ENCODE measurements around the gene FZD1.

Gene FZD1

GRCh38 chr7:91263384-91264045, 718 bp upstream of the FZD1 start:
- H3K36me3 ChIP-seq (ENCODE audit: low read length): no peaks in the 10 kb centered on the region
- H3K4me3 ChIP-seq (ENCODE audit: insufficient read depth, low read length, poor library complexity, severe bottlenecking): peak overlapping the region; percentile 79
- H3K27me3 ChIP-seq (ENCODE audit: low read length): no peaks in the 10 kb centered on the region
- H3F3A ChIP-seq (ENCODE audit: insufficient read depth): no peaks in the 10 kb centered on the region
- TF ChIP-seq EZH2phosphoT487 (conservative IDR thresholded peaks at IDR 0.05; ENCODE audit: low read length): no peak
- no peak for TF ChIP-seq CTCF (IDR thresholded peaks at IDR 0.05; ENCODE audit: insufficient read depth, low read length, poor library complexity, severe bottlenecking)
- H4K20me1 ChIP-seq (ENCODE audit: low read depth, low read length): no peaks in the 10 kb centered on the region
- peak overlapping the region; percentile 60 for H3K4me2 ChIP-seq (ENCODE audit: low read depth, low read length, poor library complexity, severe bottlenecking)
- H3K79me2 ChIP-seq (ENCODE audit: insufficient read depth, low read length): no peaks in the 10 kb centered on the region
- H3K9ac ChIP-seq (ENCODE audit: low read length): peak overlapping the region; percentile 72
- no peaks in the 10 kb centered on the region for H3K9me2 ChIP-seq (replicated peaks; ENCODE audit: insufficient read depth, low read length)
- no peaks in the 10 kb centered on the region for H3K9me3 ChIP-seq (ENCODE audit: insufficient read depth, low read length)
- peak overlapping the region; percentile 36 for H2AFZ ChIP-seq (ENCODE audit: low read depth, low read length, severe bottlenecking)
- no peak overlapping the region for H3K27ac ChIP-seq (ENCODE audit: low read depth, low read length)

GRCh38 chr7:91264924-91265681, 870 bp downstream of the FZD1 start:
- H3F3A ChIP-seq (ENCODE audit: insufficient read depth): peaks cover 3% of the 10 kb centered on the region; the same call in 1 of the 2 replicates
- H3K36me3 ChIP-seq (ENCODE audit: low read length): no peaks in the 10 kb centered on the region
- no peaks in the 10 kb centered on the region for H3K27me3 ChIP-seq (ENCODE audit: low read length)
- no peaks in the 10 kb centered on the region for H3K9me3 ChIP-seq (ENCODE audit: insufficient read depth, low read length)
- H3K27ac ChIP-seq (ENCODE audit: low read depth, low read length): no peak overlapping the region
- H2AFZ ChIP-seq (ENCODE audit: low read depth, low read length, severe bottlenecking): peak overlapping the region; percentile 36
- H3K9me2 ChIP-seq (replicated peaks; ENCODE audit: insufficient read depth, low read length): no peaks in the 10 kb centered on the region
- peak overlapping the region; percentile 72 for H3K9ac ChIP-seq (ENCODE audit: low read length)
- TF ChIP-seq CTCF (IDR thresholded peaks at IDR 0.05; ENCODE audit: insufficient read depth, low read length, poor library complexity, severe bottlenecking) (no peak), EZH2phosphoT487 (conservative IDR thresholded peaks at IDR 0.05; ENCODE audit: low read length) (no peak)
- H3K4me3 ChIP-seq (ENCODE audit: insufficient read depth, low read length, poor library complexity, severe bottlenecking): peak overlapping the region; percentile 79
- H3K79me2 ChIP-seq (ENCODE audit: insufficient read depth, low read length): no peaks in the 10 kb centered on the region
- H4K20me1 ChIP-seq (ENCODE audit: low read depth, low read length): no peaks in the 10 kb centered on the region; the same call in 1 of the 2 replicates
- H3K4me2 ChIP-seq (ENCODE audit: low read depth, low read length, poor library complexity, severe bottlenecking): peak overlapping the region; percentile 60

DNA sequence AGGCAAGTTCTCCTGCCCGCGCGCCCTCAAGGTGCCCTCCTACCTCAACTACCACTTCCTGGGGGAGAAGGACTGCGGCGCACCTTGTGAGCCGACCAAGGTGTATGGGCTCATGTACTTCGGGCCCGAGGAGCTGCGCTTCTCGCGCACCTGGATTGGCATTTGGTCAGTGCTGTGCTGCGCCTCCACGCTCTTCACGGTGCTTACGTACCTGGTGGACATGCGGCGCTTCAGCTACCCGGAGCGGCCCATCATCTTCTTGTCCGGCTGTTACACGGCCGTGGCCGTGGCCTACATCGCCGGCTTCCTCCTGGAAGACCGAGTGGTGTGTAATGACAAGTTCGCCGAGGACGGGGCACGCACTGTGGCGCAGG, 1.4 kb downstream of the FZD1 start:
- no peaks in the 10 kb centered on the region for H3K79me2 ChIP-seq (ENCODE audit: insufficient read depth, low read length)
- peak overlapping the region; percentile 79 for H3K4me3 ChIP-seq (ENCODE audit: insufficient read depth, low read length, poor library complexity, severe bottlenecking)
- no peak overlapping the region for H3K27ac ChIP-seq (ENCODE audit: low read depth, low read length)
- H3F3A ChIP-seq (ENCODE audit: insufficient read depth): peaks cover 3% of the 10 kb centered on the region; the same call in 1 of the 2 replicates
- peak overlapping the region; percentile 60 for H3K4me2 ChIP-seq (ENCODE audit: low read depth, low read length, poor library complexity, severe bottlenecking)
- H3K9me2 ChIP-seq (replicated peaks; ENCODE audit: insufficient read depth, low read length): no peaks in the 10 kb centered on the region
- no peaks in the 10 kb centered on the region; the same call in 1 of the 2 replicates for H4K20me1 ChIP-seq (ENCODE audit: low read depth, low read length)
- no peaks in the 10 kb centered on the region for H3K9me3 ChIP-seq (ENCODE audit: insufficient read depth, low read length)
- TF ChIP-seq CTCF (IDR thresholded peaks at IDR 0.05; ENCODE audit: insufficient read depth, low read length, poor library complexity, severe bottlenecking) (no peak), EZH2phosphoT487 (conservative IDR thresholded peaks at IDR 0.05; ENCODE audit: low read length) (no peak)
- H3K36me3 ChIP-seq (ENCODE audit: low read length): no peaks in the 10 kb centered on the region
- H2AFZ ChIP-seq (ENCODE audit: low read depth, low read length, severe bottlenecking): no peak overlapping the region
- peak overlapping the region; percentile 72 for H3K9ac ChIP-seq (ENCODE audit: low read length)
- no peaks in the 10 kb centered on the region for H3K27me3 ChIP-seq (ENCODE audit: low read length)

Data from SU-DHL-6 (cell line).